CD14-positive monocyte (primary cell): Measurements from ENCODE around the gene CNOT1. TPM values are rescaled to one million over a fixed set of nuclear protein-coding genes. Genes with fewer than 3 reads are reported as not detected.

ENCODE experiments used
- DNase-seq, 3 donors: peaks; one replicate each; pipeline ENCODE4 v3.0.0-alpha.2; 2011 to 2022
- H2AFZ ChIP-seq: 2 replicates; pipeline ENCODE4 v1.6.0; 2012; ENCODE audit warnings: mild to moderate bottlenecking, low read depth, low read length, inconsistent platforms; ENCODE audit not compliant: insufficient read depth, poor library complexity, severe bottlenecking
- H3K27ac ChIP-seq, 2 donors: 1 replicate in 1 of 2; 2 replicates in 1 of 2; pipeline ENCODE4 v1.5.1; 2012 to 2013; ENCODE audit warnings: low read length in 2 of 2, control low read depth in 1 of 2, inconsistent platforms in 1 of 2, low read depth in 1 of 2, mild to moderate bottlenecking in 1 of 2
- H3K27me3 ChIP-seq, 2 donors: one replicate each; pipeline versions ENCODE4 v1.6.0 to v1.6.1; 2011 to 2013; ENCODE audit warnings: low read length in 2 of 2; ENCODE audit not compliant: control insufficient read depth in 2 of 2, insufficient read depth in 2 of 2
- H3K36me3 ChIP-seq, 2 donors: replicated peaks in 1 of 2; 1 replicate in 1 of 2; 2 replicates in 1 of 2; pipeline versions ENCODE4 v1.5.1 to v1.6.1; 2012 to 2013; ENCODE audit warnings: low read length in 2 of 2, control low read depth in 1 of 2, inconsistent platforms in 1 of 2, mild to moderate bottlenecking in 1 of 2; ENCODE audit not compliant: insufficient read depth in 2 of 2, control insufficient read depth in 1 of 2
- H3K4me1 ChIP-seq, 2 donors: 1 replicate in 1 of 2; 2 replicates in 1 of 2; pipeline versions ENCODE4 v1.5.1 to v1.6.1; 2012 to 2013; ENCODE audit warnings: low read length in 2 of 2, control low read depth in 1 of 2, inconsistent platforms in 1 of 2, mild to moderate bottlenecking in 1 of 2, moderate library complexity in 1 of 2; ENCODE audit not compliant: insufficient read depth in 2 of 2, control insufficient read depth in 1 of 2
- H3K4me2 ChIP-seq: replicated peaks from 2 replicates; pipeline ENCODE3; 2012; ENCODE audit warnings: low read length, moderate library complexity, mild to moderate bottlenecking; ENCODE audit not compliant: poor library complexity, severe bottlenecking; ENCODE audit errors: extremely low read depth
- H3K4me3 ChIP-seq, 3 experiments: fragments of 200-600 bp in 1 of 3; sonication (generic) in 1 of 3; replicated peaks in 1 of 3; 1 replicate in 2 of 3; 2 replicates in 1 of 3; pipeline ENCODE4 v1.5.1; 2011 to 2013; ENCODE audit warnings: low read length in 3 of 3, mild to moderate bottlenecking in 3 of 3, control low read depth in 2 of 3, low read depth in 2 of 3, inconsistent platforms in 1 of 3, moderate library complexity in 1 of 3
- H3K79me2 ChIP-seq: 2 replicates; pipeline ENCODE4 v1.6.0; 2012; ENCODE audit warnings: mild to moderate bottlenecking, control low read depth, inconsistent platforms, low read length, moderate library complexity; ENCODE audit not compliant: insufficient read depth
- H3K9ac ChIP-seq: 2 replicates; pipeline ENCODE4 v1.6.0; 2017; ENCODE audit warnings: low read length, mild to moderate bottlenecking; ENCODE audit not compliant: insufficient read depth, poor library complexity, severe bottlenecking
- H3K9me3 ChIP-seq, 2 donors: replicated peaks in 1 of 2; 1 replicate in 1 of 2; 2 replicates in 1 of 2; pipeline versions ENCODE4 v1.5.1 to v1.6.1; 2012 to 2013; ENCODE audit warnings: low read length in 2 of 2, control low read depth in 1 of 2; ENCODE audit not compliant: control insufficient read depth in 1 of 2, insufficient read depth in 1 of 2
- H4K20me1 ChIP-seq: 2 replicates; pipeline ENCODE4 v1.6.0; 2012; ENCODE audit warnings: mild to moderate bottlenecking, low read length, control low read depth, moderate library complexity; ENCODE audit not compliant: insufficient read depth
- H3K27ac Mint-ChIP-seq, 7 donors: one replicate each; pipeline ENCODE4 v1.8.0; 2020; ENCODE audit warnings: mild to moderate bottlenecking in 7 of 7, mixed read lengths in 7 of 7, moderate library complexity in 6 of 7, inconsistent platforms in 2 of 7
- H3K27me3 Mint-ChIP-seq, 3 donors: one replicate each; pipeline ENCODE4 v1.8.0; 2021 to 2022; ENCODE audit warnings: low read depth in 3 of 3, mild to moderate bottlenecking in 3 of 3, mixed read lengths in 3 of 3, moderate library complexity in 3 of 3, inconsistent platforms in 1 of 3
- H3K36me3 Mint-ChIP-seq, 2 donors: one replicate each; pipeline ENCODE4 v1.8.0; 2020; ENCODE audit warnings: mixed read lengths in 2 of 2, inconsistent platforms in 1 of 2, mild to moderate bottlenecking in 1 of 2
- H3K4me1 Mint-ChIP-seq: one replicate; pipeline ENCODE4 v1.8.0; 2020; ENCODE audit warnings: mild to moderate bottlenecking, mixed read lengths
- H3K4me3 Mint-ChIP-seq, 2 donors: one replicate each; pipeline ENCODE4 v1.8.0; 2020; ENCODE audit warnings: mild to moderate bottlenecking in 2 of 2, mixed read lengths in 2 of 2, moderate library complexity in 1 of 2
- H3K9me3 Mint-ChIP-seq, 7 donors: one replicate each; pipeline ENCODE4 v1.8.0; 2020 to 2022; ENCODE audit warnings: mixed read lengths in 7 of 7, mild to moderate bottlenecking in 6 of 7, moderate library complexity in 6 of 7, inconsistent platforms in 2 of 7
- CTCF ChIP-seq: fragments of 200-600 bp; IDR thresholded peaks from one replicate; pipeline ENCODE4 v1.8.0; 2022; ENCODE audit warnings: antibody characterized with exemption, mild to moderate bottlenecking
- WGBS: methylation state at CpG from one replicate; pipeline ENCODE4 v1.1.5; 2013; ENCODE audit warnings: missing lambda C conversion rate; ENCODE audit not compliant: insufficient coverage; 5-methylcytosine and 5-hydroxymethylcytosine counted together
- intact Hi-C, 2 donors: fragments of 100-400 bp; cut with micrococcal nuclease; formaldehyde crosslinking; loops; one replicate each; pipeline versions ENCODE4 v1.15.0 to v1.15.1; 2023
- polyA plus RNA-seq, 3 donors: library from polyadenylated mRNA; depleted of rRNA in 1 of 3; unstranded in 2 of 3; stranded (reverse) in 1 of 3; fragments of 300-500 nt in 2 of 3; fragments of >200 nt in 1 of 3; fragmentation: Illumina TruSeq in 2 of 3; gene quantifications; 1 replicate in 2 of 3; 2 replicates in 1 of 3; pipeline ENCODE4 v1.2.3, GENCODE V29; 2012 to 2021

Gene CNOT1
- polyA plus RNA-seq, 3 donors, result 50.8 to 182 (median 60.8) TPM

DNA sequence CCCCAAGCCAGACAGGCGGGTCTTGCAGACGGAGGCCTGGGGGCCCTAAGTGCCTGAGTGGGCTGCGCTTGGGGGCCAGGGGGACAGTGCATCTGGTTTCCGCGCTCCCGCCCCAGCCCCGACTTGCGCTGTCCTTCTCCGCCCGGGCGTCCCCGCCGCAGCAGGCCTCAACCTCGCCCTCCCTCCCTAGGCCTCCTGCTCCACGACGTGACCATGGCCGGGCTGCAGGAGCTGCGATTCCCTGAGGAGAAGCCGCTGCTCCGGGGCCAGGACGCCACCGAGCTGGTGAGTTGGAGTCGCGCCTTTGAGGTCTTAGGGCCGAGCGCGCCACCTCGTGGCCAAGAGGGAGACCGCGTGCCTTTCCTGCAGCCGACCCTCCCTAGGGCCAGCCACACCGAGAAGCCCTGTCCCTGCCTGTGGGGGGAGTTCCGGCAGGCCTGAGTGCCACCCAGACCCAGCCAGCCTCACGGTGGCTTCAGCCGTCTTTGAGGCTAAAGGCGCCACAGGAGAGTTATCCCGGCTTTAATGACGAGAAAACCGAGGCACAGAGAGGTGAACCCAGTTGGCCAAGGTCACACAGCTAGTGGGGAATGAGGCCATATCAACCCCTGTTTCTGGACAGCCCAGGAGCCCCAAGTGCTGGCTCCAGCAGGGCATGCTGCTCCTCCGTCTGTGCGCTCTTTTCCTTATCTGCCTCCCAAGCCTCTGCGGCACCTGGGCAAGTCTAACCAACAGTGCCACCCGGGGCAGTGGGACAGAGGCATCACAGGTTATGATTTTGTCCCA lies 141.9 kb downstream of the CNOT1 start:
- intact Hi-C loops, result loop anchor here (1.0 kb wide), 1 partner anchor 151 kb away; no protein-coding TSS in a partner anchor
- H3K4me3 Mint-ChIP-seq, result peak overlapping the region in 1 of 2 donors; percentile 46
- no peaks in the 10 kb centered on the region for H3K36me3 Mint-ChIP-seq
- Histone ChIP-seq H3K4me3 (no peak overlapping the region), H3K27ac (no peak overlapping the region), H3K36me3 (no peaks in the 10 kb centered on the region), H3K9me3 (no peaks in the 10 kb centered on the region), H3K4me1 (peaks cover 0 to 4% of the 10 kb centered on the region in 2 donors), H2AFZ (peak overlapping the region; percentile 72), H4K20me1 (no peaks in the 10 kb centered on the region), H3K9ac (no peak overlapping the region), H3K4me2 (peak overlapping the region; percentile 35), H3K27me3 (no peaks in the 10 kb centered on the region), H3K79me2 (no peaks in the 10 kb centered on the region)
- peak; percentile 92 for TF ChIP-seq CTCF
- H3K27me3 Mint-ChIP-seq, result peaks cover 11 to 20% (median 15%) of the 10 kb centered on the region in 3 donors
- no peak overlapping the region for H3K27ac Mint-ChIP-seq
- no peaks in the 10 kb centered on the region for H3K4me1 Mint-ChIP-seq
- peak; percentile 47 to 64 (median 52) for DNase-seq
- 14% methylated on average over 34 of the region's 43 CpGs for WGBS
- H3K9me3 Mint-ChIP-seq, result no peaks in the 10 kb centered on the region

DNA sequence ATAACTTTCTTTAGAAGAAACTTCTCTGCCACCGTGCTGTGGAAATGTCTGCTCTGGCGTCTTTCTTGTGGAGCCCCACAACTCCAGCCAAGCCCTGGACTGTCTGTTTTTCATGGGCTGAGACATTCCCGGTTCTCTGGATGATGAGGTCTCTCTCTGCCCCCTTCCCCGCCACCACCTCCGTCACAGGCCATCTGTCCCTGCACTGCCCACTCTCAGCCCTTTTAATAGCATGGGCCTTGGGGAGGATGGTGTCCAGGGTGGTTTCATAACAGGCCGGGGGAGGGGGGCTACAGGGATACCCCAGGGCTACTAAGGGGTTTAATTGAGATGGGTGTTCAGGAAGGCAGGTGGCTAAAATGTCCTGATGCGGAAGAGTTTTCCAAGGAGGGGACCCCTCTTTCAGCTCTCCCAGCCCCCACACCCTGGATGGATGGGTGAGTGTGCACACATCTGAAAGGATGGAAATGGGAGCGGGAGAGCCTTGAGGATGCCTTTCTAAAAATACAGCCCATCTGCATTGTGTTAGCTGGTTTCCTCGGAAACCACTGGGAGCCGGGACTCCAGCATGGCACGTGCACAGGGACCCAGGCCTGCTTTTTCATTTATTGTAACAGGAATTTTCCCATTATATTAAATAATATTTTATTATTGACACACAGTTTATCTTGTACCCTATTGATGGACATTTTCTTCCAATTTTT lies 144.3 kb downstream of the CNOT1 start:
- no peak for DNase-seq
- H3K4me1 Mint-ChIP-seq, result no peaks in the 10 kb centered on the region

More for the DNA sequence above, 144.3 kb downstream of the CNOT1 start:
- no peak overlapping the region for H2AFZ ChIP-seq
- no peaks in the 10 kb centered on the region for H3K9me3 Mint-ChIP-seq
- no peaks in the 10 kb centered on the region for H4K20me1 ChIP-seq
- H3K9ac ChIP-seq, result no peak overlapping the region
- peaks cover 13 to 23% (median 18%) of the 10 kb centered on the region in 3 donors for H3K27me3 Mint-ChIP-seq
- H3K9me3 ChIP-seq, result no peaks in the 10 kb centered on the region
- H3K4me3 Mint-ChIP-seq, result no peak overlapping the region
- H3K4me2 ChIP-seq, result no peak overlapping the region
- no peak for TF ChIP-seq CTCF
- H3K4me3 ChIP-seq, result no peak overlapping the region
- no peaks in the 10 kb centered on the region for H3K27me3 ChIP-seq
- H3K27ac ChIP-seq, result no peak overlapping the region
- no peak overlapping the region for H3K27ac Mint-ChIP-seq
- 59% methylated on average over 3 of the region's 11 CpGs for WGBS
- intact Hi-C loops, result no loop called here
- H3K36me3 Mint-ChIP-seq, result no peaks in the 10 kb centered on the region
- H3K4me1 ChIP-seq, result peaks cover 0 to 4% of the 10 kb centered on the region in 2 donors
- no peaks in the 10 kb centered on the region for H3K36me3 ChIP-seq
- no peaks in the 10 kb centered on the region for H3K79me2 ChIP-seq
